Measurements from ENCODE around the gene CYP19A1.

Gene CYP19A1

GRCh38 chr15:51303462-51303980 is 34.9 kb downstream of the CYP19A1 start:
- peak; percentile 14 for DNase-seq (ENCODE audit: low spot score)
- TF ChIP-seq CTCF (IDR thresholded peaks at IDR 0.05) = no peak
- no peak overlapping the region for H3K27ac ChIP-seq
- no peak overlapping the region for H3K4me3 ChIP-seq

GRCh38 chr15:51302480-51302879 is 35.9 kb downstream of the CYP19A1 start:
- Histone ChIP-seq H3K27ac (no peak overlapping the region), H3K4me3 (no peak overlapping the region)
- no peak for TF ChIP-seq CTCF (IDR thresholded peaks at IDR 0.05)
- DNase-seq (ENCODE audit: low spot score) = peak; percentile 26

DNA sequence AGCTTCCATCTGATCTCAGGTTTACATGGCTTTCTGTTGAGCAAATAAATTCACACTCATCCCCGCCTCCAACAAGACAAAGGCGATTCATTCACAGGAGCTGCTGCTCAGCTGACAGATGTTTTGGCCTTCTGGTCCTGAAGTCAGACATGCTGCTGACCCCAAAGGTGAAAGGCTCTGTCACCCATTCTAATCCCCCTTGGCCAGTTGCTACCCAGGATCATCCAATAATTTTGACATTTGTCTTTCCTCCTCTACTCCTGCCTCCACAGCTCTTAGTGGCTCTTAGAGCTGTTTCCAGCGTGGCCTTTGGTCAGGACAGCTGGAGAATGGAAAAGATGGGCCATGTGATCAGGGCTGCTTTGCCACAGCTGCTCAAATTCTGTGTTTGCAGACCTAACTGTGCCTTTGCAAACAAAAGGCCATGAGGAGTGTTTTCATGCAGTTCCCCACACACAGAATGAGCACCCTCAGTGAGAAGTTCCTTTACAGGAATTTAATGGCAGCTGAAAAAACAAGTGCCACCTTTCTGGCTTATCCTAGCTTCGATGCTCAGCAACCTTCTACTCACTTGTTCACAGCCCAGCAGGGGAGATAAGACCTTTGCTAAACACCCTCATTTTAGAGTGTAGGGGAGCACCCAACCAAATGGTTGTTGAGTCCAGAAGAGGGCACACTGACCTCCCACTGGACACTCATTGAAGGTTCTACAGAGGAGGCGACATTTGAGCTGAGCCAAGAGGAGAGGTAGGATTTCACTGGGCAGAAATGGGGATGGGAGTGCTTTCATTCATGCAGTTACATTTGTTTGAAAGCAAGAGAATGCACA is 39.0 kb downstream of the CYP19A1 start:
- Histone ChIP-seq H3K4me3 (no peak overlapping the region), H3K27ac (no peak overlapping the region)
- peak; percentile 38 for DNase-seq (ENCODE audit: low spot score)
- TF ChIP-seq CTCF (IDR thresholded peaks at IDR 0.05) = no peak

GRCh38 chr15:51298620-51299019 is 39.8 kb downstream of the CYP19A1 start:
- no peak overlapping the region for H3K4me3 ChIP-seq
- H3K27ac ChIP-seq = peak overlapping the region; percentile 15 to 22
- DNase-seq (ENCODE audit: low spot score) = no peak
- TF ChIP-seq CTCF (IDR thresholded peaks at IDR 0.05) = no peak

DNA sequence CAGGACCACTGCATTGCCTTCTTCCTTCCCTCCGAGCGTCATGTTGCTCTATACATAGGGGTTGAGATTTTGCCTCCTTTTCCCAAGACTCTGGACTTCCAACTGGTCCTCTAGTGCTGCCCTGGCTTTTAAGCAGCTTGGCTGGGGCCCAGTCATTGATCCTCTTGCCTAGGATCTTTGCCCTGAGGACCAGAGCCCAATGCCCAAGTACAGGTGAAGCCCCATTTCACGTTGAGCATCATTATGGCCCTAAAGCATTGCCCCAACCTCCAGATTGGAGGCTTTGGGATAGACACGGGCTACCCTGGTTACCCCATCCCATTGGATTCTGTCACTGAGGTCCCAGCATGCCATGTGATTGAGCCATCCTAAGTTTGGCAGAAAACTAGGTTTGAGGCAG is 47.7 kb downstream of the CYP19A1 start:
- Histone ChIP-seq H3K4me3 (no peak overlapping the region), H3K27ac (no peak overlapping the region)
- no peak for TF ChIP-seq CTCF (IDR thresholded peaks at IDR 0.05)
- no peak for DNase-seq (ENCODE audit: low spot score)

DNA sequence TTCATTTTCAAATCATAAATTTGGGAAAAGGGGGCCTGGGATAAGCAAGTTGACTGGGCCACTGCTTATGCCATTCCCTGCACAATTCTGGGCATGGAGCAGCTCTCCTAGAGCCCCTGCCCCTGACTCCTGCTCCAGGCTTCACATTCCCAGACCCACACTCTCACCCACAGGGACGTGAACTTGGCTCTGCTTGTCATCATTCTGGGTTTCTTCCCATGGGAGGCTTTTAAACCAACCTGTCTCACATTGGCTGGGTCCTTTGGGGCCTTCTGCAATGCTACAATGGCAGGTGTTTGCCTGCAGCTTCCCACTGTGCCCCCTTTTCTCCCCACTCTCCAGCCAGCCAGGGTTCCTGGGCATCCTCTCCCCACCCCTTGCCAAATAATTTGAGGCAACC is 49.1 kb downstream of the CYP19A1 start:
- DNase-seq (ENCODE audit: low spot score) = peak; percentile 55
- Histone ChIP-seq H3K27ac (no peak overlapping the region), H3K4me3 (no peak overlapping the region)
- TF ChIP-seq CTCF (IDR thresholded peaks at IDR 0.05) = no peak

Data from coronary artery (tissue), 2 donors.